ENCODE measurements around the gene STEAP4.
"Not testable (repeated sequence)": the region's sequence is repeated elsewhere in the genome, so short reads cannot be mapped to it uniquely, and the experiment has no call there.

Gene STEAP4

GRCh38 chr7:88268051-88268450 is 38.6 kb downstream of the STEAP4 start:
- no peak for TF ChIP-seq EZH2phosphoT487 (IDR thresholded peaks at IDR 0.05; ENCODE audit: low read depth)
- TF ChIP-seq CTCF (IDR thresholded peaks at IDR 0.05; ENCODE audit: low read depth, low read length): no peak
- Histone ChIP-seq H3K27ac (ENCODE audit: low read length) (no peak overlapping the region), H4K20me1 (ENCODE audit: insufficient read depth, low read length) (no peaks in the 10 kb centered on the region), H3K27me3 (ENCODE audit: low read depth, low read length) (no peaks in the 10 kb centered on the region), H2AFZ (ENCODE audit: low read depth, low read length) (no peak overlapping the region), H3K36me3 (replicated peaks; ENCODE audit: low read depth, low read length) (no peaks in the 10 kb centered on the region), H3K9ac (ENCODE audit: low read length) (no peak overlapping the region), H3K4me2 (ENCODE audit: low read length) (no peak overlapping the region), H3K9me3 (ENCODE audit: insufficient read depth, low read length) (no peaks in the 10 kb centered on the region), H3K79me2 (ENCODE audit: low read length) (no peaks in the 10 kb centered on the region), H3K4me3 (ENCODE audit: low read length) (no peak overlapping the region), H3K4me1 (ENCODE audit: low read length) (no peaks in the 10 kb centered on the region)

GRCh38 chr7:88267421-88267820 is 39.3 kb downstream of the STEAP4 start:
- no peaks in the 10 kb centered on the region for H3K4me1 ChIP-seq (ENCODE audit: low read length)
- no peak overlapping the region for H3K27ac ChIP-seq (ENCODE audit: low read length)
- no peak overlapping the region for H3K4me3 ChIP-seq (ENCODE audit: low read length)
- no peak overlapping the region for H3K9ac ChIP-seq (ENCODE audit: low read length)
- TF ChIP-seq EZH2phosphoT487 (IDR thresholded peaks at IDR 0.05; ENCODE audit: low read depth): no peak
- TF ChIP-seq CTCF (IDR thresholded peaks at IDR 0.05; ENCODE audit: low read depth, low read length): no peak
- H3K36me3 ChIP-seq (replicated peaks; ENCODE audit: low read depth, low read length): no peaks in the 10 kb centered on the region
- no peaks in the 10 kb centered on the region for H3K27me3 ChIP-seq (ENCODE audit: low read depth, low read length)
- no peaks in the 10 kb centered on the region for H4K20me1 ChIP-seq (ENCODE audit: insufficient read depth, low read length)
- no peaks in the 10 kb centered on the region for H3K79me2 ChIP-seq (ENCODE audit: low read length)
- no peak overlapping the region for H2AFZ ChIP-seq (ENCODE audit: low read depth, low read length)
- H3K4me2 ChIP-seq (ENCODE audit: low read length): no peak overlapping the region
- no peaks in the 10 kb centered on the region for H3K9me3 ChIP-seq (ENCODE audit: insufficient read depth, low read length)

- not testable (repeated sequence) for H4K20me1 ChIP-seq (ENCODE audit: insufficient read depth, low read length); H3K36me3 ChIP-seq (replicated peaks; ENCODE audit: low read depth, low read length); H3K27ac ChIP-seq (ENCODE audit: low read length); H3K4me2 ChIP-seq (ENCODE audit: low read length); H3K79me2 ChIP-seq (ENCODE audit: low read length); H3K9ac ChIP-seq (ENCODE audit: low read length); H3K4me3 ChIP-seq (ENCODE audit: low read length); H3K9me3 ChIP-seq (ENCODE audit: insufficient read depth, low read length); H3K27me3 ChIP-seq (ENCODE audit: low read depth, low read length); H2AFZ ChIP-seq (ENCODE audit: low read depth, low read length); H3K4me1 ChIP-seq (ENCODE audit: low read length)
Measured at GRCh38 chr7:88264987-88265386, 41.7 kb downstream of the STEAP4 start.

GRCh38 chr7:88262562-88262961 is 44.1 kb downstream of the STEAP4 start:
- no peaks in the 10 kb centered on the region for H3K79me2 ChIP-seq (ENCODE audit: low read length)
- no peak overlapping the region for H3K9ac ChIP-seq (ENCODE audit: low read length)
- no peaks in the 10 kb centered on the region for H3K4me1 ChIP-seq (ENCODE audit: low read length)
- H3K4me3 ChIP-seq (ENCODE audit: low read length): no peak overlapping the region
- H3K27ac ChIP-seq (ENCODE audit: low read length): no peak overlapping the region
- no peaks in the 10 kb centered on the region for H3K27me3 ChIP-seq (ENCODE audit: low read depth, low read length)
- H3K9me3 ChIP-seq (ENCODE audit: insufficient read depth, low read length): no peaks in the 10 kb centered on the region
- no peak for TF ChIP-seq CTCF (IDR thresholded peaks at IDR 0.05; ENCODE audit: low read depth, low read length)
- TF ChIP-seq EZH2phosphoT487 (IDR thresholded peaks at IDR 0.05; ENCODE audit: low read depth): no peak
- H4K20me1 ChIP-seq (ENCODE audit: insufficient read depth, low read length): no peaks in the 10 kb centered on the region
- no peak overlapping the region for H3K4me2 ChIP-seq (ENCODE audit: low read length)
- H3K36me3 ChIP-seq (replicated peaks; ENCODE audit: low read depth, low read length): no peaks in the 10 kb centered on the region
- H2AFZ ChIP-seq (ENCODE audit: low read depth, low read length): no peak overlapping the region

- H2AFZ ChIP-seq (ENCODE audit: low read depth, low read length): no peak overlapping the region
- H3K79me2 ChIP-seq (ENCODE audit: low read length): no peaks in the 10 kb centered on the region
- no peaks in the 10 kb centered on the region for H3K27me3 ChIP-seq (ENCODE audit: low read depth, low read length)
- no peaks in the 10 kb centered on the region for H4K20me1 ChIP-seq (ENCODE audit: insufficient read depth, low read length)
- no peak overlapping the region for H3K4me3 ChIP-seq (ENCODE audit: low read length)
- H3K9me3 ChIP-seq (ENCODE audit: insufficient read depth, low read length): no peaks in the 10 kb centered on the region
- no peaks in the 10 kb centered on the region for H3K4me1 ChIP-seq (ENCODE audit: low read length)
- no peak overlapping the region for H3K4me2 ChIP-seq (ENCODE audit: low read length)
- H3K9ac ChIP-seq (ENCODE audit: low read length): no peak overlapping the region
- no peaks in the 10 kb centered on the region for H3K36me3 ChIP-seq (replicated peaks; ENCODE audit: low read depth, low read length)
- H3K27ac ChIP-seq (ENCODE audit: low read length): no peak overlapping the region
- TF ChIP-seq CTCF (IDR thresholded peaks at IDR 0.05; ENCODE audit: low read depth, low read length) (no peak), EZH2phosphoT487 (IDR thresholded peaks at IDR 0.05; ENCODE audit: low read depth) (no peak)
Measured at GRCh38 chr7:88260719-88261118, 46.0 kb downstream of the STEAP4 start.

All from OCI-LY3 (cell line).